HEK293 (cell line): ENCODE results near the gene ZFHX2.

ENCODE experiments used
- CTCF ChIA-PET: fragments of 350-600 bp; formaldehyde crosslinking; extraction: SDS; loops from one replicate; lab custom pipeline; 2021; ENCODE audit warnings: antibody characterized with exemption; lab: Yijun Ruan, JAX
- POLR2A ChIA-PET: fragments of 300-600 bp; formaldehyde crosslinking; extraction: SDS; loops from one replicate; lab custom pipeline; 2020; ENCODE audit warnings: antibody characterized with exemption, inconsistent platforms; lab: Yijun Ruan, JAX
- H3K27ac ChIP-seq: fragments of 200-500 bp; sonication (Bioruptor generic); 2 replicates; pipeline ENCODE4 v1.5.1; 2014; ENCODE audit warnings: low read depth, low read length, control low read depth, inconsistent platforms; ENCODE audit errors: extremely low read depth
- H3K36me3 ChIP-seq, 2 experiments: fragments of 200-500 bp in 1 of 2; sonication (Bioruptor generic) in 1 of 2; 1 replicate in 1 of 2; 2 replicates in 1 of 2; pipeline ENCODE4 v1.5.1; 2014 to 2017; ENCODE audit warnings: inconsistent platforms in 2 of 2, low read length in 2 of 2; ENCODE audit not compliant: control insufficient read depth in 2 of 2, insufficient read depth in 1 of 2
- H3K4me1 ChIP-seq: fragments of 200-500 bp; sonication (Bioruptor generic); 2 replicates; pipeline ENCODE4 v1.5.1; 2014; ENCODE audit warnings: mild to moderate bottlenecking, low read length, inconsistent platforms; ENCODE audit not compliant: control insufficient read depth, insufficient read depth
- H3K4me3 ChIP-seq: 2 replicates; pipeline ENCODE4 v1.5.1; 2011; ENCODE audit warnings: low read depth, mild to moderate bottlenecking, control low read depth, low read length, moderate library complexity
- H3K9me3 ChIP-seq: fragments of 200-500 bp; sonication (Bioruptor generic); 2 replicates; pipeline ENCODE4 v1.5.1; 2014; ENCODE audit warnings: low read depth, low read length, inconsistent platforms; ENCODE audit not compliant: control insufficient read depth, insufficient read depth
- FEZF1 ChIP-seq: fragments of 450-650 bp; formaldehyde crosslinking; IDR thresholded peaks from 2 replicates; pipeline ENCODE4 v1.5.1; 2016; ENCODE audit warnings: missing biosample characterization, missing genetic modification characterization
- HOXC10 ChIP-seq: sonication (generic); formaldehyde crosslinking; IDR thresholded peaks from 2 replicates; pipeline ENCODE4 v1.8.1; 2023; ENCODE audit warnings: mild to moderate bottlenecking, missing genetic modification reagents
- SP7 ChIP-seq: fragments of 450-650 bp; formaldehyde crosslinking; IDR thresholded peaks from 2 replicates; pipeline ENCODE4 v1.5.1; 2016; ENCODE audit warnings: missing biosample characterization, missing genetic modification characterization
- ZBTB21 ChIP-seq: fragments of 450-650 bp; formaldehyde crosslinking; IDR thresholded peaks from 2 replicates; pipeline ENCODE4 v1.5.1; 2017; ENCODE audit warnings: missing biosample characterization, missing genetic modification characterization
- ZFP41 ChIP-seq: fragments of 450-650 bp; formaldehyde crosslinking; IDR thresholded peaks from 2 replicates; pipeline ENCODE4 v1.5.1; 2016; ENCODE audit warnings: missing biosample characterization, missing genetic modification characterization, borderline replicate concordance
- ZNF248 ChIP-seq: fragments of 450-650 bp; formaldehyde crosslinking; IDR thresholded peaks from 2 replicates; pipeline ENCODE4 v1.5.1; 2017; ENCODE audit warnings: missing biosample characterization, missing genetic modification characterization
- ZNF274 ChIP-seq, 2 experiments: fragments of 200-500 bp in 1 of 2; fragments of 450-650 bp in 1 of 2; sonication (Bioruptor generic) in 1 of 2; formaldehyde crosslinking in 1 of 2; IDR thresholded peaks; 2 replicates each; pipeline versions ENCODE4 v1.5.1 to v1.6.1; 2014 to 2016; ENCODE audit warnings: borderline replicate concordance in 1 of 2, inconsistent platforms in 1 of 2, low read length in 1 of 2, missing biosample characterization in 1 of 2, missing genetic modification characterization in 1 of 2
- ZNF366 ChIP-seq: fragments of 450-650 bp; formaldehyde crosslinking; conservative IDR thresholded peaks from 2 replicates; pipeline ENCODE4 v1.5.1; 2016; ENCODE audit warnings: missing biosample characterization, missing genetic modification characterization
- ZNF37A ChIP-seq: fragments of 450-650 bp; IDR thresholded peaks from 2 replicates; pipeline ENCODE4 v1.5.1; 2018; ENCODE audit warnings: missing biosample characterization, missing genetic modification characterization
- ZNF473 ChIP-seq: fragments of 450-650 bp; formaldehyde crosslinking; IDR thresholded peaks from 2 replicates; pipeline ENCODE4 v1.5.1; 2017; ENCODE audit warnings: missing biosample characterization, missing genetic modification characterization
- ZNF549 ChIP-seq: fragments of 450-650 bp; IDR thresholded peaks from 2 replicates; pipeline ENCODE4 v1.5.1; 2018; ENCODE audit warnings: missing biosample characterization, missing genetic modification characterization, mild to moderate bottlenecking, inconsistent platforms, moderate library complexity
- ZNF561 ChIP-seq: fragments of 450-650 bp; IDR thresholded peaks from 2 replicates; pipeline ENCODE4 v1.5.1; 2018; ENCODE audit warnings: missing biosample characterization, missing genetic modification characterization, borderline replicate concordance
- ZNF654 ChIP-seq: fragments of 450-650 bp; formaldehyde crosslinking; IDR thresholded peaks from 2 replicates; pipeline ENCODE4 v1.5.1; 2016; ENCODE audit warnings: low read depth, missing biosample characterization, missing genetic modification characterization
- ZNF830 ChIP-seq: fragments of 450-650 bp; IDR thresholded peaks from 2 replicates; pipeline ENCODE4 v1.5.0; 2018; ENCODE audit warnings: missing biosample characterization, missing genetic modification characterization, low read depth, mild to moderate bottlenecking, moderate library complexity
- TF ChIP-seq, protein P1 (sequence below): fragments of 450-650 bp; formaldehyde crosslinking; IDR thresholded peaks from 2 replicates; pipeline ENCODE4 v1.5.1; 2016; ENCODE audit warnings: missing biosample characterization, missing genetic modification characterization
- TF ChIP-seq, protein P2 (sequence below): fragments of 450-650 bp; formaldehyde crosslinking; IDR thresholded peaks from 2 replicates; pipeline ENCODE4 v1.5.1; 2016; ENCODE audit warnings: missing biosample characterization, missing genetic modification characterization
- TF ChIP-seq, protein P3 (sequence below): fragments of 450-650 bp; formaldehyde crosslinking; IDR thresholded peaks from 2 replicates; pipeline ENCODE4 v1.5.1; 2016; ENCODE audit warnings: missing biosample characterization, missing genetic modification characterization
- TF ChIP-seq, protein P4 (sequence below): fragments of 450-650 bp; formaldehyde crosslinking; IDR thresholded peaks from 2 replicates; pipeline ENCODE4 v1.5.1; 2016; ENCODE audit warnings: missing biosample characterization, missing genetic modification characterization
- TF ChIP-seq, protein P5 (sequence below): fragments of 450-650 bp; formaldehyde crosslinking; IDR thresholded peaks from 2 replicates; pipeline ENCODE4 v1.5.1; 2016; ENCODE audit warnings: missing biosample characterization, missing genetic modification characterization

The ZFHX2 gene

DNA sequence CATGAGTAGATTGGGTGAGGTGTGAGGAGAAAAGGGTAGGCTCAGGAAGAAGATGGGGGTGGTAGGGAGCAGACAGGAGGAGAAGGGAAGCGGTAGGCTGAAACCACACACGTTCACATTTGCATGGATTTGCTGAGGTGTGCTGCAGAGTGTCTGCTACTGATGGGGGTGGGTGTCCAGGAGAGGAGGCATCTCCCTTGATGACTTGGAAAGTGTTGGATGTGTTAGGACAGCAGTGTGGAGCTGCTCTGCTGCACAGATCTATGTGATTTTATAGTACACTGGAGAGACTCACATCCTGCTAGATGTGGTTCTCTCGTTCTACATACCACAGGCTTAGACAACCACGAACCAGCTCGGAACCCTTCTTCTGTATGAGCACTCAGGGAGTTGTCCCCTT lies 9.3 kb downstream of the ZFHX2 start:
- Histone ChIP-seq H3K4me3 (no peak overlapping the region), H3K9me3 (no peaks in the 10 kb centered on the region), H3K27ac (no peak overlapping the region), H3K4me1 (peaks cover 15% of the 10 kb centered on the region), H3K36me3 (peaks cover 0 to 6% of the 10 kb centered on the region in 2 experiments; a peak in 2 of 3 replicates)
- POLR2A ChIA-PET: interaction anchor here (1.0 kb wide), 1 partner anchor 13 kb away, joined by 4 read pairs; no protein-coding TSS in a partner anchor
- CTCF ChIA-PET: interaction anchor here (1.1 to 2.0 kb wide), 3 partner anchors 17 to 64 kb away, joined by 3 to 11 read pairs (median 5); no protein-coding TSS in a partner anchor
- TF ChIP-seq ZNF473: no peak
- TF ChIP-seq ZNF561 (tag by site-specific recombination): no peak
- TF ChIP-seq, protein P1, sequence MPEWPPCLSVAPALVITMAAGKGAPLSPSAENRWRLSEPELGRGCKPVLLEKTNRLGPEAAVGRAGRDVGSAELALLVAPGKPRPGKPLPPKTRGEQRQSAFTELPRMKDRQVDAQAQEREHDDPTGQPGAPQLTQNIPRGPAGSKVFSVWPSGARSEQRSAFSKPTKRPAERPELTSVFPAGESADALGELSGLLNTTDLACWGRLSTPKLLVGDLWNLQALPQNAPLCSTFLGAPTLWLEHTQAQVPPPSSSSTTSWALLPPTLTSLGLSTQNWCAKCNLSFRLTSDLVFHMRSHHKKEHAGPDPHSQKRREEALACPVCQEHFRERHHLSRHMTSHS (tag by site-specific recombination): no peak
- no peak for TF ChIP-seq FEZF1 (tag by site-specific recombination)
- no peak for TF ChIP-seq ZNF366 (tag by site-specific recombination)
- no peak for TF ChIP-seq ZFP41

DNA sequence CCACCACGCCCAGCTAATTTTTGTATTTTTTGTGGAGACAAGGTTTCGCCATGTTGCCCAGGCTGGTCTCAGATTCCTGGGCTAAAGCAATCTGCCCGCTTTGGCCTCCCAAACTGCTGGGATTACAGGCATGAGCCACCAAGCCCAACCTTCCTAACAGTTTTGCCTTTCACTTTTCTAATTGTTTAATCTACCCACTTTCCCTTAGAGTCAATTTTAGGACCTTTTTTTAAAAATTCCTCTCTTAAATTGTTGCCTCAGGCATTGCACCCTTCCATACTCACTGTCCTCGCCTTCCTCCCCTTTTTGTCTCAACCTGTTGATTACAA lies 11.5 kb downstream of the ZFHX2 start:
- TF ChIP-seq ZNF274 (IDR thresholded peaks at IDR 0.05; ENCODE audit: low read length): no peak
- TF ChIP-seq ZNF274 (tag by site-specific recombination; IDR thresholded peaks at IDR 0.05; ENCODE audit: borderline replicate concordance): no peak
- TF ChIP-seq ZNF37A (tag by site-specific recombination): no peak
- TF ChIP-seq HOXC10 (CRISPR knock-in tag): no peak
- TF ChIP-seq ZBTB21 (tag by site-specific recombination): no peak
- no peak for TF ChIP-seq SP7 (tag by site-specific recombination)
- no peak for TF ChIP-seq ZNF248 (tag by site-specific recombination)
- TF ChIP-seq, protein P2, sequence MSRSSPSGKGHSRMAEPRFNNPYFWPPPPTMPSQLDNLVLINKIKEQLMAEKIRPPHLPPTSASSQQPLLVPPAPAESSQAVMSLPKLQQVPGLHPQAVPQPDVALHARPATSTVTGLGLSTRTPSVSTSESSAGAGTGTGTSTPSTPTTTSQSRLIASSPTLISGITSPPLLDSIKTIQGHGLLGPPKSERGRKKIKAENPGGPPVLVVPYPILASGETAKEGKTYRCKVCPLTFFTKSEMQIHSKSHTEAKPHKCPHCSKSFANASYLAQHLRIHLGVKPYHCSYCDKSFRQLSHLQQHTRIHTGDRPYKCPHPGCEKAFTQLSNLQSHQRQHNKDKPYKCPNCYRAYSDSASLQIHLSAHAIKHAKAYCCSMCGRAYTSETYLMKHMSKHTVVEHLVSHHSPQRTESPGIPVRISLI (tag by site-specific recombination): no peak
- TF ChIP-seq ZNF549 (tag by site-specific recombination): no peak
- TF ChIP-seq ZFP41: no peak
- ChIA-PET POLR2A (no interaction called here), CTCF (interaction anchor here (0.6 to 3.2 kb wide), 10 partner anchors 10 to 234 kb away, joined by 3 to 21 read pairs (median 6); no protein-coding TSS in a partner anchor)
- no peak overlapping the region for H3K4me3 ChIP-seq
- peaks cover 0 to 6% of the 10 kb centered on the region in 2 experiments; a peak in 2 of 3 replicates for H3K36me3 ChIP-seq
- no peak overlapping the region for H3K27ac ChIP-seq
- no peaks in the 10 kb centered on the region for H3K9me3 ChIP-seq
- H3K4me1 ChIP-seq: peaks cover 13% of the 10 kb centered on the region

DNA sequence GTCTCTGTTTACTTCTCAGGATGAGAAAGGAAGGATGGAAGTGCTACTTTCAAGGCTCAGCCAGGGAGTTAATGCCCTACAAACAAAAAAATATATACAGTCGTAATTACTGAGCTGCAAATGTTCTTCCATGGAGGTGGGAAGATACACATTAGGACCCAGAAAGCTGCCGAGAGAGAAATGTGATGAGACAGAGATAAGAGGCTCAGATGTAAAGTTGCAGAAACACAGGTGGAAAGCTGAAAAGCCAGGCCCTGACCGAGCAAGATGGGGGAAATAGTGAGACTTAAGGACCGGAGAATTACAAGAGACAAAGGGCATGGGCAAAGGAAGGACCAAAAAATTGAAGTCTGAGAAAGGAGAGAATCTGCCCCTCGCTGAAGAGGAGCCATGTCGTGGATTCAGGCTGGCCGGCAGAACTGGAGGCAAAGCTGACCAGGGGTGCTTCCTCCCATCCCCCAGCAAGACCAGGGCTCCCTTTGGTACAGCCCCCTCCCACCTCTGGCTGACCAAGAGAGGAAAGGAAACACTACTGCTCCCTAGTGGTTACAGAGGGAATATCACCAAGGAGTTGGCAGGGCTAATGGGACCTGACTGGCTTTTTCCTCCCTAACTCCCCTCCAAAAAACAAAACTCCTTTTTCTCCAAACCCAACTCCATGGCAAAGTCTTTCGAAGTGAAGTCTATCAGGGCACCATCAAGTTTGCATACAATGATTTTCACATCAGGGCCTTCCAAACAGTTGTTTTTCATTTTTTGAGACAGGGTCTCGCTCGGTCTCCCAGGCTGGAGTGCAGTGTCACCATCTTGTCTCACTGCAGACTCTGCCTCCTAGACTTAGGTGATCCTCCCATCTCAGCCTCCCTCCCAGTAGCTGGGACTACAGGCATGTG lies 12.1 kb downstream of the ZFHX2 start:
- H3K4me1 ChIP-seq: peaks cover 7% of the 10 kb centered on the region
- TF ChIP-seq, protein P1 (tag by site-specific recombination): no peak
- TF ChIP-seq, protein P3, sequence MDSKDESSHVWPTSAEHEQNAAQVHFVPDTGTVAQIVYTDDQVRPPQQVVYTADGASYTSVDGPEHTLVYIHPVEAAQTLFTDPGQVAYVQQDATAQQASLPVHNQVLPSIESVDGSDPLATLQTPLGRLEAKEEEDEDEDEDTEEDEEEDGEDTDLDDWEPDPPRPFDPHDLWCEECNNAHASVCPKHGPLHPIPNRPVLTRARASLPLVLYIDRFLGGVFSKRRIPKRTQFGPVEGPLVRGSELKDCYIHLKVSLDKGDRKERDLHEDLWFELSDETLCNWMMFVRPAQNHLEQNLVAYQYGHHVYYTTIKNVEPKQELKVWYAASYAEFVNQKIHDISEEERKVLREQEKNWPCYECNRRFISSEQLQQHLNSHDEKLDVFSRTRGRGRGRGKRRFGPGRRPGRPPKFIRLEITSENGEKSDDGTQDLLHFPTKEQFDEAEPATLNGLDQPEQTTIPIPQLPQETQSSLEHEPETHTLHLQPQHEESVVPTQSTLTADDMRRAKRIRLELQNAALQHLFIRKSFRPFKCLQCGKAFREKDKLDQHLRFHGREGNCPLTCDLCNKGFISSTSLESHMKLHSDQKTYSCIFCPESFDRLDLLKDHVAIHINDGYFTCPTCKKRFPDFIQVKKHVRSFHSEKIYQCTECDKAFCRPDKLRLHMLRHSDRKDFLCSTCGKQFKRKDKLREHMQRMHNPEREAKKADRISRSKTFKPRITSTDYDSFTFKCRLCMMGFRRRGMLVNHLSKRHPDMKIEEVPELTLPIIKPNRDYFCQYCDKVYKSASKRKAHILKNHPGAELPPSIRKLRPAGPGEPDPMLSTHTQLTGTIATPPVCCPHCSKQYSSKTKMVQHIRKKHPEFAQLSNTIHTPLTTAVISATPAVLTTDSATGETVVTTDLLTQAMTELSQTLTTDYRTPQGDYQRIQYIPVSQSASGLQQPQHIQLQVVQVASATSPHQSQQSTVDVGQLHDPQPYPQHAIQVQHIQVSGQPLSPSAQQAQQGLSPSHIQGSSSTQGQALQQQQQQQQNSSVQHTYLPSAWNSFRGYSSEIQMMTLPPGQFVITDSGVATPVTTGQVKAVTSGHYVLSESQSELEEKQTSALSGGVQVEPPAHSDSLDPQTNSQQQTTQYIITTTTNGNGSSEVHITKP (tag by site-specific recombination): peak; percentile 47
- peak; percentile 17; the same call in 1 of the 2 replicates for TF ChIP-seq ZNF654 (tag by site-specific recombination)
- no peak for TF ChIP-seq ZNF830 (tag by site-specific recombination)
- TF ChIP-seq, protein P4, sequence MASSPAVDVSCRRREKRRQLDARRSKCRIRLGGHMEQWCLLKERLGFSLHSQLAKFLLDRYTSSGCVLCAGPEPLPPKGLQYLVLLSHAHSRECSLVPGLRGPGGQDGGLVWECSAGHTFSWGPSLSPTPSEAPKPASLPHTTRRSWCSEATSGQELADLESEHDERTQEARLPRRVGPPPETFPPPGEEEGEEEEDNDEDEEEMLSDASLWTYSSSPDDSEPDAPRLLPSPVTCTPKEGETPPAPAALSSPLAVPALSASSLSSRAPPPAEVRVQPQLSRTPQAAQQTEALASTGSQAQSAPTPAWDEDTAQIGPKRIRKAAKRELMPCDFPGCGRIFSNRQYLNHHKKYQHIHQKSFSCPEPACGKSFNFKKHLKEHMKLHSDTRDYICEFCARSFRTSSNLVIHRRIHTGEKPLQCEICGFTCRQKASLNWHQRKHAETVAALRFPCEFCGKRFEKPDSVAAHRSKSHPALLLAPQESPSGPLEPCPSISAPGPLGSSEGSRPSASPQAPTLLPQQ: no peak
- TF ChIP-seq, protein P5, sequence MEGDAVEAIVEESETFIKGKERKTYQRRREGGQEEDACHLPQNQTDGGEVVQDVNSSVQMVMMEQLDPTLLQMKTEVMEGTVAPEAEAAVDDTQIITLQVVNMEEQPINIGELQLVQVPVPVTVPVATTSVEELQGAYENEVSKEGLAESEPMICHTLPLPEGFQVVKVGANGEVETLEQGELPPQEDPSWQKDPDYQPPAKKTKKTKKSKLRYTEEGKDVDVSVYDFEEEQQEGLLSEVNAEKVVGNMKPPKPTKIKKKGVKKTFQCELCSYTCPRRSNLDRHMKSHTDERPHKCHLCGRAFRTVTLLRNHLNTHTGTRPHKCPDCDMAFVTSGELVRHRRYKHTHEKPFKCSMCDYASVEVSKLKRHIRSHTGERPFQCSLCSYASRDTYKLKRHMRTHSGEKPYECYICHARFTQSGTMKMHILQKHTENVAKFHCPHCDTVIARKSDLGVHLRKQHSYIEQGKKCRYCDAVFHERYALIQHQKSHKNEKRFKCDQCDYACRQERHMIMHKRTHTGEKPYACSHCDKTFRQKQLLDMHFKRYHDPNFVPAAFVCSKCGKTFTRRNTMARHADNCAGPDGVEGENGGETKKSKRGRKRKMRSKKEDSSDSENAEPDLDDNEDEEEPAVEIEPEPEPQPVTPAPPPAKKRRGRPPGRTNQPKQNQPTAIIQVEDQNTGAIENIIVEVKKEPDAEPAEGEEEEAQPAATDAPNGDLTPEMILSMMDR (tag by site-specific recombination): peak; percentile 64; the same call in 1 of the 2 replicates

More for the DNA sequence above, 12.1 kb downstream of the ZFHX2 start:
- ChIA-PET POLR2A (interaction anchor here (1.4 kb wide), 1 partner anchor 213 kb away, joined by 4 read pairs; no protein-coding TSS in a partner anchor), CTCF (interaction anchor here (0.6 to 3.2 kb wide), 19 partner anchors 9 to 1316 kb away, joined by 3 to 21 read pairs (median 5); no protein-coding TSS in a partner anchor)
- no peak overlapping the region for H3K4me3 ChIP-seq
- no peak overlapping the region for H3K27ac ChIP-seq
- H3K9me3 ChIP-seq: no peaks in the 10 kb centered on the region
- peaks cover 0 to 10% of the 10 kb centered on the region in 2 experiments; a peak in 2 of 3 replicates for H3K36me3 ChIP-seq
